Uterus (tissue), 4 donors: ENCODE measurements around the gene THAP4. TPM values are rescaled to one million over a fixed set of nuclear protein-coding genes. Genes with fewer than 3 reads are reported as not detected.
"Not testable (repeated sequence)": the region's sequence is repeated elsewhere in the genome, so short reads cannot be mapped to it uniquely, and the experiment has no call there.

Experiments
- DNase-seq, 2 donors: peaks; one replicate each; pipeline ENCODE4 v3.0.0-alpha.2; 2019 to 2020
- H3K27ac ChIP-seq, 2 donors: fragments of 200-600 bp; sonication (generic); 1 replicate in 1 of 2; 2 replicates in 1 of 2; pipeline ENCODE4 v1.5.1; 2016 to 2018
- H3K27me3 ChIP-seq, 2 donors: fragments of 200-600 bp; sonication (generic); one replicate each; pipeline ENCODE4 v1.5.1; 2018 to 2019; ENCODE audit warnings: control low read depth in 1 of 2
- H3K36me3 ChIP-seq, 2 donors: fragments of 200-600 bp; sonication (generic); one replicate each; pipeline ENCODE4 v1.5.1; 2019; ENCODE audit warnings: control low read depth in 1 of 2
- H3K4me1 ChIP-seq, 2 donors: fragments of 200-600 bp; sonication (generic); one replicate each; pipeline ENCODE4 v1.5.1; 2018 to 2019; ENCODE audit warnings: control low read depth in 1 of 2
- H3K4me3 ChIP-seq, 2 donors: fragments of 200-600 bp; sonication (generic); 1 replicate in 1 of 2; 2 replicates in 1 of 2; pipeline ENCODE4 v1.5.1; 2018 to 2019; ENCODE audit warnings: mild to moderate bottlenecking in 1 of 2
- H3K9me3 ChIP-seq, 2 donors: fragments of 200-600 bp; sonication (generic); one replicate each; pipeline ENCODE4 v1.5.1; 2019; ENCODE audit warnings: control low read depth in 1 of 2
- POLR2A ChIP-seq, 2 donors: fragments of 450-650 bp; IDR thresholded peaks; one replicate each; pipeline ENCODE4 v1.6.1; 2016; ENCODE audit warnings: antibody characterized with exemption in 2 of 2, mild to moderate bottlenecking in 1 of 2, moderate library complexity in 1 of 2
- intact Hi-C: fragments of 100-400 bp; cut with DNase I; formaldehyde crosslinking; loops from one replicate; pipeline ENCODE4 v1.15.1; 2023; ENCODE audit warnings: low total_unique reads
- total RNA-seq, 4 donors: library from RNA; depleted of rRNA in 3 of 4; stranded (reverse); fragments of >200 nt in 3 of 4; gene quantifications; one replicate each; pipeline versions ENCODE4 v1.1.0 to v1.2.4, GENCODE V29; 2014 to 2023
- TF ChIP-seq, protein P1 (sequence below), 4 experiments: fragments of 200-600 bp in 2 of 4; fragments of 450-650 bp in 2 of 4; sonication (generic) in 2 of 4; IDR thresholded peaks; one replicate each; pipeline ENCODE4 v1.5.1; 2016 to 2019; ENCODE audit warnings: antibody characterized with exemption in 4 of 4, mild to moderate bottlenecking in 2 of 4, moderate library complexity in 1 of 4
- donor health status: DM: yes; HTN: yes; CAD: no.

THAP4 gene
- total RNA-seq, 4 donors from 2014 or later, result 21.2 to 42.7 (median 28.9) TPM

GRCh38 chr2:241593271-241593670, 43.7 kb downstream of the THAP4 start:
- no peaks in the 10 kb centered on the region for H3K9me3 ChIP-seq
- TF ChIP-seq POLR2A (IDR thresholded peaks at IDR 0.05), result no peak
- TF ChIP-seq, protein P1, sequence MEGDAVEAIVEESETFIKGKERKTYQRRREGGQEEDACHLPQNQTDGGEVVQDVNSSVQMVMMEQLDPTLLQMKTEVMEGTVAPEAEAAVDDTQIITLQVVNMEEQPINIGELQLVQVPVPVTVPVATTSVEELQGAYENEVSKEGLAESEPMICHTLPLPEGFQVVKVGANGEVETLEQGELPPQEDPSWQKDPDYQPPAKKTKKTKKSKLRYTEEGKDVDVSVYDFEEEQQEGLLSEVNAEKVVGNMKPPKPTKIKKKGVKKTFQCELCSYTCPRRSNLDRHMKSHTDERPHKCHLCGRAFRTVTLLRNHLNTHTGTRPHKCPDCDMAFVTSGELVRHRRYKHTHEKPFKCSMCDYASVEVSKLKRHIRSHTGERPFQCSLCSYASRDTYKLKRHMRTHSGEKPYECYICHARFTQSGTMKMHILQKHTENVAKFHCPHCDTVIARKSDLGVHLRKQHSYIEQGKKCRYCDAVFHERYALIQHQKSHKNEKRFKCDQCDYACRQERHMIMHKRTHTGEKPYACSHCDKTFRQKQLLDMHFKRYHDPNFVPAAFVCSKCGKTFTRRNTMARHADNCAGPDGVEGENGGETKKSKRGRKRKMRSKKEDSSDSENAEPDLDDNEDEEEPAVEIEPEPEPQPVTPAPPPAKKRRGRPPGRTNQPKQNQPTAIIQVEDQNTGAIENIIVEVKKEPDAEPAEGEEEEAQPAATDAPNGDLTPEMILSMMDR (IDR thresholded peaks at IDR 0.05), result no peak
- H3K4me1 ChIP-seq, result no peaks in the 10 kb centered on the region
- H3K36me3 ChIP-seq, result no peaks in the 10 kb centered on the region
- no peak overlapping the region for H3K4me3 ChIP-seq
- H3K27me3 ChIP-seq, result no peaks in the 10 kb centered on the region
- H3K27ac ChIP-seq, result no peak overlapping the region
- no peak for DNase-seq
- intact Hi-C loops, result no loop called here

- no peaks in the 10 kb centered on the region for H3K4me1 ChIP-seq
- no peaks in the 10 kb centered on the region for H3K27me3 ChIP-seq
- TF ChIP-seq, protein P1 (IDR thresholded peaks at IDR 0.05), result no peak
- no peak for TF ChIP-seq POLR2A (IDR thresholded peaks at IDR 0.05)
- DNase-seq, result no peak
- intact Hi-C loops, result no loop called here
- no peak overlapping the region for H3K27ac ChIP-seq
- no peaks in the 10 kb centered on the region for H3K36me3 ChIP-seq
- H3K9me3 ChIP-seq, result peaks cover 0 to 6% of the 10 kb centered on the region in 2 donors
- H3K4me3 ChIP-seq, result no peak overlapping the region
Observed at GRCh38 chr2:241592126-241592845, 44.7 kb downstream of the THAP4 start.

DNA sequence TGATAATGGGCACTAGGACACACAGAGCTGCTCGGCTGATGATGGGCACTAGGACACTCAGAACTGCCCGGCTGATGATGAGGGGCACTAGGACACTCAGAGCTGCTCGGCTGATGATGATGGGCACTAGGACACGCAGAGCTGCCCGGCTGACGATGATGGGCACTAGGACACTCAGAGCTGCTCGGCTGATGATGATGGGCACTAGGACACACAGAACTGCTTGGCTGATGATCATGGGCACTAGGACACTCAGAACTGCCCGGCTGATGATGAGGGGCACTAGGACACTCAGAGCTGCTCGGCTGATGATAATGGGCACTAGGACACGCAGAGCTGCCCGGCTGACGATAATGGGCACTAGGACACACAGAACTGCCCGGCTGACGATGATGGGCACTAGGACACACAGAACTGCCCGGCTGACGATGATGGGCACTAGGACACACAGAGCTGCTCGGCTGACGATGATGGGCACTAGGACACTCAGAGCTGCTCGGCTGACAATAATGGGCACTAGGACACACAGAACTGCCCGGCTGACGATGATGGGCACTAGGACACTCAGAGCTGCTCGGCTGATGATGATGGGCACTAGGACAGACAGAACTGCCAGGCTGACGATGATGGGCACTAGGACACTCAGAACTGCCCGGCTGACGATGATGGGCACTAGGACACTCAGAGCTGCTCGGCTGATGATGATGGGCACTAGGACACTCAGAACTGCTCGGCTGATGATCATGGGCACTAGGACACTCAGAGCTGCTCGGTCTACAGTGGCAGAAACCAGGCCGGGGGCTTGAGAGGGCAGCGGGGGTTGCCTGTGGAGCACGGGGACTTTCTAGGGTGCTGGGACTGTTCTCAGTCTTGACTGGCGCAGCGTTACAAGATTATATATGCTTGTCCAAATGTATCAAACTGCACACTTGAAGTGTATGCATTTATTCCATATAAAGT, 46.2 kb downstream of the THAP4 start:
- H3K4me1 ChIP-seq, H3K27ac ChIP-seq, intact Hi-C loops, H3K4me3 ChIP-seq, H3K36me3 ChIP-seq, H3K27me3 ChIP-seq, DNase-seq: not testable (repeated sequence)
- H3K9me3 ChIP-seq, result peaks cover 0 to 19% of the 10 kb centered on the region in 2 donors

DNA sequence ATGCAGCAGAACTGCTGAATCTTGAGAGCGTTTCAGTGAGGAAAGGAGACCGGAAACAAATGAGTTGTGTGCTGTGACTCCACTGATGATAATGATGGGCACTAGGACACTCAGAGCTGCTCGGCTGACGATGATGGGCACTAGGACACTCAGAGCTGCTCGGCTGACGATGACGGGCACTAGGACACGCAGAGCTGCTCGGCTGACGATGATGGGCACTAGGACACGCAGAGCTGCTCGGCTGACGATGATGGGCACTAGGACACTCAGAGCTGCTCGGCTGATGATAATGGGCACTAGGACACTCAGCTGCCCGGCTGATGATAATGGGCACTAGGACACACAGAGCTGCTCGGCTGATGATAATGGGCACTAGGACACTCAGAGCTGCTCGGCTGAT, 47.1 kb downstream of the THAP4 start:
- H3K27me3 ChIP-seq, H3K4me3 ChIP-seq, DNase-seq, H3K36me3 ChIP-seq, H3K4me1 ChIP-seq, intact Hi-C loops, H3K27ac ChIP-seq: not testable (repeated sequence)
- peaks cover 0 to 19% of the 10 kb centered on the region in 2 donors for H3K9me3 ChIP-seq

DNA sequence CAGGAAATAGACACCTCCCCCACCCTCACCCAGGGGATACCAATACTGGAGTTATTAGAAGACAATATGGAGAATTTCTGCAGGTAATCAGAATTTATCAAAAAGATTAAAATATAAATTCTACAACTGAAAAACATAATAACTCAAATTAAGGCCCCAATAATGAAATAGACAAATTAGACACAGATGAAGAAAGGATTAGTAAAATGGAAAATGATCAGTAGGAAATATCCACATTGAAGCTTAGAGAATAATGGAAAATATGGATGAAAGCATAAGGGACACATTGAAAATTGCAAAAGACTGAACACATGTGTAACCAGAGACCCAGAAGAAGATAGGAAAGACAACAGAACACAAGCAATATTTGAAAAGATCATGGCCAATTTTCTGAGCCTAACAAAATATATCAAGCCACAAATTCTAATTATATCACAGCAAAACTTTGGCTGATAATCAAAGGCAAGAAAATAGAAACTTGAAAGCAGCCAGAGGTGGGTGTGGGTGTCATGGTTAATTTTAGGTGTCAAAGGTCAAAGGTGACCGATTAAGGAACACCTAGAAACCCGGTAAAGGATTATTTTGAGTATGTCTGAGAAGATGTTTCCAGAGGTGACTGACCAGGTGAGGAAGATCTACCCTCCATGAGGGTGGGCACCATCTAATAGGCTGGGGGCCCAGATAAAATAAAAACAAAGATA, 50.2 kb downstream of the THAP4 start:
- intact Hi-C loops, result no loop called here
- no peak for DNase-seq
- Histone ChIP-seq H3K27me3 (no peaks in the 10 kb centered on the region), H3K4me1 (no peaks in the 10 kb centered on the region), H3K27ac (no peak overlapping the region), H3K36me3 (no peaks in the 10 kb centered on the region), H3K4me3 (no peak overlapping the region), H3K9me3 (peaks cover 0 to 19% of the 10 kb centered on the region in 2 donors)
- TF ChIP-seq, protein P1 (IDR thresholded peaks at IDR 0.05), result no peak
- no peak for TF ChIP-seq POLR2A (IDR thresholded peaks at IDR 0.05)
